NCI-H510A treated with DMSO at 0.1 percent for 48 hours (cell line): ENCODE data around the gene CHD9.

Experiments used
- DNase-seq: peaks from one replicate; lab custom pipeline; 2025; lab: John Stamatoyannopoulos, UW

Gene CHD9

DNA sequence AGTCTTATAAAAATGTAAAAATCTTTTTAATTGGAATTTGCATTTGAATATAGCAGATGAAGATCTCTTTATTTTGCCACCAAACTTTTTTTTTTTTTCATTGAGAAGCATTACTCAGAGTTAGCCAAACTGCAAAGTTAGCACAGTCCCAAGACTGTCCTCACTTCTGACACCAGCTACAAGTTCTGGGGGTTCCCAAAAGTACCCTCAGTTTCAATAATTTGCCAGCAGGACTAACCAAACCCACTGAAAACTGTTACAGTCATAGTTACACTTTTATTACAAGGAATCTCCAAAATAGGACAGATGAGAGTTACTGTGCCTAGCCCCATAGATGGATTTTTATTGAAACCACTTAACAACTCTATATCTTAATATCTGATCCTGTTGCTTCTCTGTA is 144.1 kb downstream of the CHD9 start:
- no peak for DNase-seq

DNA sequence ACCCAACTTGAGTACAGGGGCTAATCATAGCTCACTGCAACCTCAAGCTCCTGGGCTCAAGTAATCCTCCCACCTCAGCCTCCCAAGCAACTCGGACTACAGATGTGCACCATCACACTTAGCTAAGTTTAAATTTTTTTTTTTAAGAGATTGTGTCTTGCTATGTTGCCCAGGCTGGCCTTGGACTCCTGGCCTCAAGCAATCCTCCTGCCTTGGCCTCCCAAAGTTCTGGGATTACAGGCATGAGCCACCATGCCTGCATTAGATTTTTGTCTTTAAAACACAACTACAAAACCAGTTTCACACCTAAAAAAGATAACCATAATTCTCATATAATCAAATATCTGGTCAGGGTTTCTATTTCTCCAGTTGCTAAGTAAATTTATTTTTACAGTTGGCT is 147.1 kb downstream of the CHD9 start:
- DNase-seq = no peak

DNA sequence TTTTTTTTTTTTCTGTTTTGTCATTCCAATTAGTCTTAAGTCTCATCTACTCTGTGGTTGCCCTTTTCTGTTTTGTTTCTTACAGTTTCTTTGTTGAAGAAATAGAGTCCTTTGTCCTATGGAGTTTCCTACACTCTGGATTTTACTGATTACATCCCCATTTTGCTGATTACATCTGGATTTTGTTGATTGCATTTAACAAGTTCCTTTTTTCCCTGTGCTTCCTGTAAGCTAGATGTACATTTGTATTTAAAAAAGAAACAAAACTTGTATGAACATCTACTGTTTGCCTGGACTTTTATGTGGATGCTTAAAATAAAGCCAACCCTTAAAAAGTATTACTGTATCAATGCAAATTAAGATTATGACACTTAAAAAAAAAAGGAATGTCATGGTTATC is 147.6 kb downstream of the CHD9 start:
- no peak for DNase-seq

DNA sequence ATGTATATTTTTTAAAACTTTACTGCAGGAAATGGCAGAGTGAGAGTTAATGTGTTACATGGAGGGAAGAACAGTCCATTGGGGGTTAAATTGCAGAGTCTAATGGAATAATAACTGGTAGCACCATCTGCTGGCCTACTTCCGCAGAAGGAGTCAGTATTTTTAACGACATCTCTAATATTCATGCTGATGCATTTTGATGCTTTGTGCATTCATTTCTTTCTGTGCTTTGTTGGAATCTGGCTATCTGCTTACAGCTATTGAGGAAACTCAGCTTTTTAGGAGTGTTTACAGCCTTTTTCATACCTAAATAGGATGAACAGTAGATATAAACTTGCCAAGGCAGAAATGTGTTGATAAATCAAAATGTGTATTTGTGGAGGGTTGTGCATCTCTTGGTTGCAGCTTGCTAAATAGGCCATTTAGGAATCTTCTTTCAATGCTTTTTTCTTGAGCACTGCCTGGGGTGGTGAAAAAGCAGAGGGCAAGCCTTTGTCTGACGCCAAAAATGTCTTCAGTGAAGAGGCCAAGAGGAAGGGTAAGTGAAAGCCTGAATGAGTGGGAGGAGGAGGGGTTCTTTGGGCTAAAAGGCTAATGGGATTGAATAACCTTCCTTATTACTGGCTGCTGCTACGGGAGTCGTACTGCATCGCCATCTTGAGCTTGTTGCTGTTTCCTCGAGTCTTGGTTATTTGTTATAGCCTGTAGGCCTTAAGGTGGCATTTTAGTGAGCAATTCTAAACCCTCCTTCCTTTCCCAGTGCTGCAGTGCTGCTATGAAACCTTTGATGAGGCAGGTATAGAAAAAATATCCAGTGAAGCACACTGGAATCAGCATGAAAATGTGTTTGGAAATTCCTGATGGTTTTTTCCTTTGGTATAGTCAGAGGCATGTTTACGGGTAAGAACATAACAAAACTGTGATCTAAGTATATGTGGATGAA is 153.3 kb downstream of the CHD9 start:
- DNase-seq = peak; percentile 91

DNA sequence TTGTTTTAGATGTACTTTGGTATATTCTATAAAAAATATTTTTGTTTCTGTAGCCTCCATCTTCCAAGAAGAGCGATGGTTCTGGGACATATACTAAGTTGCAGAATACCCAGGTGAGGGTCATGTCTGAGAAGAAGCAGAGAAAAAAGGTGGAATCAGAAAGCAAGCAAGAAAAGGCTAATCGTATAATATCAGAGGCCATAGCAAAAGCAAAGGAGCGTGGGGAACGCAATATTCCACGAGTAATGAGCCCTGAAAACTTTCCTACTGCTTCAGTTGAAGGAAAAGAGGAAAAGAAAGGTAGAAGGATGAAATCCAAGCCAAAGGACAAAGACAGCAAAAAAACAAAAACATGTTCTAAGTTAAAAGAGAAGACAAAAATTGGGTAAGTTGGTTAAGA is 154.6 kb downstream of the CHD9 start:
- DNase-seq = no peak

DNA sequence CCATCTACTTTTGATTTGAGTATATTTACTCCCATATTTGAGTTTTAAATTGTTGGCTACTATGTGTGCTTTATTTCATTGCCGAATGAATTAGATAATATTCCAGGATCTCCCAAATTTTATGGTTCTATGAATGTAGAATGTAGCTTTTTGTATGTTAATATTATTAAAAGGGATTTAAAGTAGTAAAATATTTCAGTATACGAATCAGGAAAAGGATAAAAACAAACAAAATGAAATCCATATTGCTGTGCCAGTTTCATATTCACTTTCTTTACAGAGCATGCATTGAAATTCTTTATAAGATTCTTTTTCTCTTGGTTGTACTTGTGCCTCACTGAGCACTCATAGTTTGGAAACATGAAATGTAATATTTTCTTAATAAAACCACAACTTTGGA is 155.1 kb downstream of the CHD9 start:
- peak; percentile 32 for DNase-seq

DNA sequence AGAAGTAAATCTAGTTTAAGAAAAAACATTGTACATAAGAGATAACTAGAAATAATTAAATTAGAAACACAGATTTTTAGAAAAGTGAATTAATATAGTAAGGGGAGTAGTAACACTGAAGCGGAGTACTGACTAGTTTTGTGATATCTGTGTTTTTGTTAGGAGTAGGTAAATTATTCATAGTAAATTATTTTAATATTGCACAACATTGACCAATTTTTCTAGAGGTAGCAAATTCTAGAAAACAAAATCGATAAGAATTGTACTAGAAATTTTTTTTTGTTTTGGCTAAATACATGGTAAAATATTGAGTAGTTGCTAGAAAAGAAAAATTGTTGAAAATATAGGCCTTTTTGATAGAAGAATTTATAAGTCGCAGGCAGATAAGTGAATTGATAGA is 156.5 kb downstream of the CHD9 start:
- no peak for DNase-seq

DNA sequence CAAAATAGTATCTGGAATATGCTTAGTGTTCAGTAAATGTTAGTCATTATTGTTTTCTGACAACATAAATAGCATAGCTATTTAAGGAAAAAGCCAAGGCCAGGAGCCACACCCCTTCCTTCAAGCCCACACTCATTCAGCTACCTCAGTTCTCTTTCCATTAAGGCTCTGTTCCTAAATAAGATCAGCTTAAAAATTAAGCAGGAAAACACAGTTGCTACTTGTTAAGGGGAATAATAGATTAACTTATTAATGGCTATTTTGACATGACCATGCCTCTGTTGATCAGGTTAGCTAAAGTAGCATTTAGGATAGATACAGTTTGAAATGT is 158.1 kb downstream of the CHD9 start:
- no peak for DNase-seq

DNA sequence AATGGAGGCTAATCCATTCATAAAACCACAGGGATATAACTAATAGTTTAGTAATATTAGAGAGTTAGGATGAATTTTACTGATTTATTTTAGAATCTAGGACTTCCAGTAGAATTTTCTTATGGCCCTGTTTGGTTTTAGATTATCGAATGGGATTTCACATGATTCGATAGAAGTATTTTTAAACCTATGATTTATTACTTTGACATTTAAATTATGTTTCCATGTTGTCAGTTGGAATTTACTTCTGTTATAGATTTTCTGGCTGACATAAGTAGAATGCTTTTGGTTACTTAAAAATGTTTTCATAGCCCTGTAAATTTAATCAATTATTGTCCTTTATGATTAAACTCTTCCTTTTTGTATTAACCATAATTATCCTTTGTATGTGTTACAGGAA is 158.8 kb downstream of the CHD9 start:
- DNase-seq = no peak

DNA sequence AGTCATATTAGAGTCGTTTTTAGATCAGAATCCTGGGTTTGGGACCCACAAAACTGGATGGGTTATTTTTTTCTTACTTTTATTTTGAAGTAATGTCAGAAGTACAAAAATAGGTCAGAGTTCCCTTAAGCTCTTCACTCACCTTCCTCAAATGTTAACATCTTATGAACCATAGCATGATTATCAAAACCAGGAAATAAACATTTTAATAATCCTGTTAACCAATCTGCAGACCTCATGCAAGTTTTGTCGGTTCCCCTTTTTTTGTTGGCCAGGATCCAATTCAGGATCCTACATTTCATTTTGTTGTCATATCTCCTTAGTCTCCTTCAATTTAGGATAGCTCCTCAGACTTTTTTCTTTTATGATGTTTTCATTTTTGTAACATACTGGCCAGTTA is 162.0 kb downstream of the CHD9 start:
- no peak for DNase-seq

DNA sequence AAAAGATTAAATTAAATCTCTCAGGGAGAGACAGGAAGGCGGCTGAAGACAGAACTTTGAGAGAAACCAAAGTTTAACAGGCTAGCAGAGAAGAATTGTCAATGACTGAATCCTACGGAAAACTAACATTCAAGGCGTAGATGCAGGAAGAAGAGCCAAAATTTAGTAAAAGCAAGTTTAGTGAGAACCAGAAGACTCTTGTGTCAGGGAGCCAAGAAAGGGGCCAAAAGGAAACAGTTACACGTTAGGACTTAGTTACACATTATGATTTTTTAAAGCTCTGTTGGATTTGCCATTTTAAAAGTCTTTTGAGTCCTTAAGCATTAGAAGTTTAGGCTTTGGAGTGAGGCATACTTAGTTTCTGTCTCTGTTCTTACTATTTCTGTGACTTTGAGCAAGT is 164.6 kb downstream of the CHD9 start:
- DNase-seq = no peak

DNA sequence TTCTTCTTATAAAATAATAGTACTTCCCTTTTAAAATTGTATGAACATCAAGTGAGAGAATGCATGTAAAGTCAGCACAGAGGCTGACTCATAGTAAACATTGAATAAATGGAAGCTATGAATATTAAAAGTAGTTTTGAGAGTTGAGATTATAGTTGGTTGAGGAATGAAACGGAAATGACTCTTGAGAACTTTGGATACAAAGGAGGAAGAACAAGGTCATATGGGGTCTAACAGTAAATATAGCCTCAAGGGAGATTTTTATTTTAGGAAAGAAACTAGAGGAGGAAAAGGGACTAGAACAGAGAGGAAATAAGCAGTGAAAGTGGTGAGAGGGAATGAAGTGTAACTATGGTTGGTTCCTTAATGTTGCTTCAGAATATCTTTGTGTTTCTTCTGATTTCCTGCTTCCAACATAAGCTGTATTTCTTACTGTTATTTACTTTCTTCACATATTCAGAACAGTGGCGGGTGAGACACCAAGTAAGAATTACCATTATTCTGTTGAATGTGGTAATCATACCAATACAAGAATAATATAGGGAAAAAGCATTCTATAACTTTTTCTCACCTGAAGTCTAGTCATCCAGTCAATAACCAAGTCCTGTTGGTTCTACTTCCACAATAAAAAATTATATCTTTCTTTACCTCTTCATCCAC is 165.1 kb downstream of the CHD9 start:
- no peak for DNase-seq

DNA sequence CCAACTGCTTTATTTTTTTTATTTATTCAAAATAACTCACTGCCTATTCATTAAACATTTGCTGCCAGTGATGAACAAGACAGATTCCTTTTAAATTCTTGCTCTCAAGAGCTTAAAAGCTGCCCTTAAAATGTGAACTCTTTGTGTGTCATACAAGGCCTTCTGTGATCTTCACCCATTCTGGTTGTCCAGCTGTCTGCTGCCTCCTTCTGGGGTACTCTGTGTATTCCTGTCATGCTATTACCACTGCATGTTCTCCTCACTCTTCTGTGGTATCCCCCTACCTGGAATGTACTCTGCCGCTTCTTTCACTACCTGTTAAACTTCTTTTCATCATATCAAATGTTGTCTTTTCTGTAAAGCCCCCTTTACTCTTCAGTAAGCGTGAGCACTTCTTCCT is 165.8 kb downstream of the CHD9 start:
- no peak for DNase-seq

DNA sequence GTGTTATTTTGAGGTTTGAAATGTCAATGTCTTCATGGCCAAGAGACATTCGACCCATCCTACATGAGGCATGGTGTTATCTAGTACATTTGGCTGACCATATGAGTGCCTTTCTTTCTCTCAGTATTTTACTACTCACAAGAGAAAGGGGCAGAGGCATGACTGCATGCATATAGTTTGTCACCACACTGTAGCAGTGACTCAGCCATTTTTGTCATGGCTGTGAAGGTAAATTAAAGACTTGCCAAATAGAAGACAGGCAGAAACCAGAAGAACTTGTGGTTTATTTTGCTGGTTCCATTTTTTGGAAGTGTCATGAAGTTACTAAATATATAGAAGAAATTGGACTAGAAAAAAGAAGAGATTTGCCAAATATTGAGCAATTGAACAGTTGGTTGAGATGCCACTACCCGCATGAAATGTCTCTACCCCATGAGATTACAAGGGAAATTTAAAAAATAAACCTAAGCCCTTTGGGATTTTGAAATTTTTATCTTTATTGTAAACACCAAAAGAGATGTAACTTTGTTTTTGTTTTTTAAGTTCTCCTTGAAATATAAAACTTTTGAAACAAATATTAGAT is 170.3 kb downstream of the CHD9 start:
- no peak for DNase-seq

DNA sequence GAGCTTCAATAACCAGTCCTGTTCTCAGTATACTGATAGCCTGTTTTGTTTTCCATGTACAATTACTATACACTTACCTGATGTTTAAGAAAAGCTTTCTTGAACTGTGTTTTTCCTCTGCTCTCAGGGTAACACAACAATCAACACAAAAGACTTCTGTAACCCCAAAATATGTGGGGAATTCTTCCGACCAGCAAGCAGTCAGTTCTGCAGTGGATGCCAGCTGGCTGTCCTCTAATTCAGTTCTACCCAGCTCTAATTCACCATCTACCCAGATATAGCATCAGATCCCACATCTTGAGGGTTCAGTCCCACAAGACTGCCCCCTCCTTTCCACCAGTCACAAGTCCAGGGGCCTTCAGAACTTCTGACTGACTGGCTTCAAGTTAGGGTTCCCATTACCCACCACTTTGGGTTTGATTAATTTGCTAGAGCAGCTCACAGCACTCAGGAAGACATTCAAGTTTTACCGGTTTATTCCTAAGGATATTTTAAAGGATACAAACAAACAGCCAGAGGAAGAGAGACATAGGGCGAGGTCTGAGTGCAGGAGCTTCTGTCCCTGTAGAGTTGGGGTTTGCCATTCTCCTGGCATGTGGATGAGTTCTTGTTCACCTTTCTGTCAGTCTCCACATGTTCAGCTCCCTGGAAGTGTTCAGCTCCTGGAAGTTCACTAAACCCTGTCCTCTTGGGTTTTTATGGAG is 178.2 kb downstream of the CHD9 start:
- DNase-seq = no peak

DNA sequence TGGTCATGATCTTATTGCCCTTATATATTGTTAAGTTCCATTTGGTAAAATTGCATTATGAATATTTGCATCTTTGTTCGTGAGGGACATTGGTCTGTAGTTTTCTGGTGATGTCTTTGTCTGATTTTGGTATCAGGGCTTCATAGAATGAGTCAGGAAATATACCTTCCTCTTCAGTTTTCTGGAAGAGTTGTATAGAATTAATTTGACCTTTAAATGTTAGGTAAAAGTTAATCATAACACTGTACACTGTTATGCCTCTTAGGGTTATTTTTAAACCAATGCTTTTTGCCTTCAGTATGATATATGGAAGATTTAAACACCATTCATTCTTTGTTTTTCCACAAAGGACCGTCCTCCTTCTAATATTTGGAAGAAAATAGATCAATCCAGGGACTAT is 180.0 kb downstream of the CHD9 start:
- no peak for DNase-seq

DNA sequence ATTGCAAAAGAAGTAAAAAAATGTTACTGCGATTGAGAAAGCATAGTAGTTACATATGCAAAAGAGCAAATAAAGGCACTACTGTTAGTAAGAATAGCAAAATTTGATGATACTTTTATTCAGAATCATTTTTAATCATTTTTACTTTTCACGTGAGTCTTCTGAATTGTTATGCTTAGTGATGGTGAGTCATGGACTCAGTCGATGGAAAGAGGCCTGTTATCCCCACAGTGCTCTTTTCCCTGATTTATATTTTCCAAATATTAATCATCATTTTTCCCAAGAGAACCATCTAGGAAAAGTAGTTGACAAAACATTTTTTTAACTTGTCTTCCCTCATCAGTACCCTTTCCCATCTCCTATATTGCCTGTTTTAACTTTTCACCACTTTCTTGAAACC is 181.1 kb downstream of the CHD9 start:
- no peak for DNase-seq

DNA sequence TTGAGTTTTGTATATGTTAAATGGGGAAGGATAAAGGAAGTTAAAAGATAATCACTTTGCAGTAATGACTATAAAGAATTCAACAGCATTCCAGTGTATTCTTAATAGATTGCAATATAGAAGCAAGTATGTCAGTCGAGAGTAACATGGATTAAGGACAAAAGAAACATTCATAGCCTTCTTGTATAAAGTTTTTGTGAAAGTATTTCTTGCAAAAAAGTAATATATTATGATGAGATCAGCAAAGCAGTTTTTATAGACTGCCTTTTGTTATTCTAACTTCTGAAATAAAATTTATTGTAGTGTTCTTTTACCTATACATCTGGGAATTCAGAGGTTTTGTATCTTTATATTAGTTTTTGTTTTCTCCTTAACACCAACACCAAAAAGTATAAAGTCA is 194.5 kb downstream of the CHD9 start:
- no peak for DNase-seq

DNA sequence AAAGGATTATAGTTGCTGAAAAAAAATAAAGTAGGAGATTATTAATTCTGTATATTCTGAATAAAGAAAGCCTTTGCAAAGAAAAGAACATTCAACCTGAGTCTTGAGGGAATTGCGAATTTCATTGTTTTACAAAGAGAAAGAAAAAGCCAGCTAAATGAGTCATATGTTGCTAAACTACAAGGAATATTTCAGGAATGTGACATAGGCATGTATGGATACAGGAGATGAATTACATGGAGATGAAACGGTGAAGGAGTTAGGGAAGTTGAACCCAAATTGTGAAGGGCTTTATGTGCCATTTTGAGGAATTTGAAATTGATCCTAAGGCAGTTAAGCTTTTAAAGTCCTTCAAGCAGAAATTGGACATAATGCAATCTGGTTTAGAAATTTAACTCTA is 202.2 kb downstream of the CHD9 start:
- no peak for DNase-seq

DNA sequence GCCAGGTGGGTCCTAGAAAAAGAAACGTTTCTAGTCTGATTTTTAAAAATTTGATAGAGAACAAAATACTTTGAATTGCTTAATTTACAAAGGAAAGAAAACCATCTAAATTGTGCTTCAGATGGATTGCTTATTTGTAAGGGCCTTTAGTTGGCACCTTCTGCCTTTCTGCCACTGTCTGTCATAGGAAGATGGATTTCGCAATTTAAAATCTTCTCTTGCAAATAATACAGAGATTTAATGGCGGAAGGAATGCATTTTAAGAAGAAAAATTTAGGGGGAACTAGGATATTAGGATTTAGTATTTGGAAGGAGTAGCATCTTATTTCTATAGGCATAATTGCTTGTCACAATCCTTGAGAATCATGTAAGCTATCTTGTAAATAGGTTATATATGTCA is 204.0 kb downstream of the CHD9 start:
- no peak for DNase-seq

DNA sequence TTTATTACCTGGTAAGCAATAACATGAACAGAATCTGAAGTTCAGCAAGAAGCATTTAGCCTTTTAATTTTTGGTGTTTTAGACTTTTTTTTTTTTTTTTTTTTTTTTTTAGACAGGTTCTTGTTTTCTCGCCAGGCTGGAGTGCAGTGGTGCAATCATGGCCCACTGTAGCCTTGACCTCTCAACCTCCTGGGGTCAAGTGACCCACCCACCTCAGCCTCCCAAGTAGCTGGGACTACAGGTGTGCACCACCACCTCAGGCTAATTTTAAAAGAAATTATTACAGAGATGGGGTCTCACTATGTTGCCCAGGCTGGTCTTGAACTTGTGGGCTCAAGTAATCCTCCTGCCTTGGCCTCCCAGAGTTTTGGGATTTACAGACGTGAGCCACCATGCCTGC is 206.5 kb downstream of the CHD9 start:
- DNase-seq = no peak

DNA sequence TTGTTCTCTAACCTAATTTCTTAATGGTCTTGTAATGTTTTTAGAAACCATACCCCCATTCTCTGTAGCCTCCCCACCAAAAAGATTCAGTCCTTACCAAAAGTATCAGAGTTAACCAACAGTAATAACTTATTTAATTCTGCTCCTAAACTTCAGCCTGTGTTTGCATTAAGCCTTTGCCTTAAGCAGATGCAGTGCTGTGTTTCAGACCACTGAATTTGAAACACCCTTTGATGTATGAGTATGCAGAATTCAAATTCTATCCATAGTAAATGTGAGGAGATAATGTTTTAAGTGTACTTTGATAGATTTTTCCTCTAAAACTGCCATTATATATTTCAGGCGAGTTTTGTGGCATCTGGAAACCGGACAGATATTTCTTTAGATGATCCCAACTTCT is 207.9 kb downstream of the CHD9 start:
- DNase-seq = no peak

DNA sequence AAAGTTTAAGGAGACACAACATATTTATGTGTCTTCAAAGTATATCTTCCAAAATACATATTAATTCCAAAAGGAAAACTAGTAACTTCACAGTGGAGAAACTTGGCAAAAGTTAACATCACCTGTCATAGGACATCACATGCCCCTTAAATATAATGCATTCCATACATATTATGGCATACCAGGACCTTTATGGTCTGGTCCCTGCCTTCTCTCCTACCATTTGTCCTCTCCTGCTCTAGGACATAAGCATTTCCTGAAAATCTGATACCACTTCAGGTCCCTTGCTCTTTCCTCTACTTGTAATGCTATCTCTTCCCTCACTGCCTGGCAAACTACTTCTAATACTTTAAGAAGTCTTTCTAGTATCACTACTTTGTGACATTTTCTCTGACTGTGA is 211.4 kb downstream of the CHD9 start:
- DNase-seq = no peak
